ENCODE measurements around the gene VPS36. TPM values are rescaled to one million over a fixed set of nuclear protein-coding genes. Genes with fewer than 3 reads are reported as not detected.
"Not testable (repeated sequence)": the region's sequence is repeated elsewhere in the genome, so short reads cannot be mapped to it uniquely, and the experiment has no call there.

The VPS36 gene
- total RNA-seq, 1 donor from 2014 or later: 25.0 TPM

- intact Hi-C loops (cut with DNase I): no loop called here
- no peak for DNase-seq
- no peak for ATAC-seq (ENCODE audit: poor library complexity)
These were observed 963 bp downstream of the VPS36 start for GRCh38 chr13:52449331-52450011.

- intact Hi-C loops (cut with DNase I): no loop called here
- ATAC-seq (ENCODE audit: poor library complexity) (no peak), DNase-seq (no peak)
These were observed 2.5 kb downstream of the VPS36 start for GRCh38 chr13:52447815-52448552.

GRCh38 chr13:52447354-52447753 is 3.1 kb downstream of the VPS36 start:
- intact Hi-C loops (cut with DNase I): no loop called here
- no peak for ATAC-seq (ENCODE audit: poor library complexity)
- DNase-seq: no peak

- DNase-seq: no peak
- ATAC-seq (ENCODE audit: poor library complexity): no peak
- intact Hi-C loops (cut with DNase I): no loop called here
These were observed 4.2 kb downstream of the VPS36 start for GRCh38 chr13:52446265-52446664.

GRCh38 chr13:52432456-52432855 is 18.0 kb downstream of the VPS36 start:
- DNase-seq: no peak
- peak; percentile 64 for ATAC-seq (ENCODE audit: poor library complexity)
- intact Hi-C loops (cut with DNase I): no loop called here

- no peak for DNase-seq
- ATAC-seq (ENCODE audit: poor library complexity): no peak
- intact Hi-C loops (cut with DNase I): no loop called here
These were observed 22.1 kb downstream of the VPS36 start for GRCh38 chr13:52428295-52428694.

GRCh38 chr13:52421216-52421615 is 29.2 kb downstream of the VPS36 start:
- DNase-seq: no peak
- no peak for ATAC-seq (ENCODE audit: poor library complexity)
- intact Hi-C loops (cut with DNase I): no loop called here

- intact Hi-C loops (cut with DNase I): no loop called here
- DNase-seq: no peak
- no peak for ATAC-seq (ENCODE audit: poor library complexity)
These were observed 31.4 kb downstream of the VPS36 start for GRCh38 chr13:52419080-52419479.

- no peak for DNase-seq
- no peak for ATAC-seq (ENCODE audit: poor library complexity)
These were observed 35.5 kb downstream of the VPS36 start for GRCh38 chr13:52414963-52415362.

GRCh38 chr13:52414051-52414450 is 36.4 kb downstream of the VPS36 start:
- ATAC-seq (ENCODE audit: poor library complexity) (no peak), DNase-seq (no peak)
- intact Hi-C loops (cut with DNase I): no loop called here

More at GRCh38 chr13:52414963-52415362, 35.5 kb downstream of the VPS36 start:
- intact Hi-C loops (cut with DNase I): no loop called here

- no peak for ATAC-seq (ENCODE audit: poor library complexity)
- intact Hi-C loops (cut with DNase I): no loop called here
These were observed 38.3 kb downstream of the VPS36 start for GRCh38 chr13:52412128-52412527.

GRCh38 chr13:52411629-52412028 is 38.8 kb downstream of the VPS36 start:
- intact Hi-C loops (cut with DNase I): no loop called here
- no peak for DNase-seq
- no peak for ATAC-seq (ENCODE audit: poor library complexity)

More at GRCh38 chr13:52412128-52412527, 38.3 kb downstream of the VPS36 start:
- DNase-seq: no peak

- ATAC-seq (ENCODE audit: poor library complexity); DNase-seq; intact Hi-C loops (cut with DNase I): not testable (repeated sequence)
These were observed 42.3 kb downstream of the VPS36 start for GRCh38 chr13:52408071-52408658.

- intact Hi-C loops (cut with DNase I); ATAC-seq (ENCODE audit: poor library complexity); DNase-seq: not testable (repeated sequence)
These were observed 43.0 kb downstream of the VPS36 start for GRCh38 chr13:52407436-52407835.

GRCh38 chr13:52406629-52407028 is 43.8 kb downstream of the VPS36 start:
- intact Hi-C loops (cut with DNase I): no loop called here
- ATAC-seq (ENCODE audit: poor library complexity): peak; percentile 14
- no peak for DNase-seq

- peak; percentile 93 for ATAC-seq (ENCODE audit: poor library complexity)
- DNase-seq: peak; percentile 89
- intact Hi-C loops (cut with DNase I): no loop called here
These were observed 44.5 kb downstream of the VPS36 start, which contains the start of gene THSD1 for GRCh38 chr13:52405767-52406494. Gene THSD1 (minus strand): TSS chr13:52406172. CDS start chr13:52402600, 3,572 bp downstream.

GRCh38 chr13:52405369-52405766 is 45.1 kb downstream of the VPS36 start:
- intact Hi-C loops (cut with DNase I): no loop called here
- ATAC-seq (ENCODE audit: poor library complexity): peak; percentile 47
- DNase-seq: no peak

GRCh38 chr13:52399708-52400107 is 50.7 kb downstream of the VPS36 start:
- DNase-seq (no peak), ATAC-seq (ENCODE audit: poor library complexity) (no peak)
- intact Hi-C loops (cut with DNase I): no loop called here

GRCh38 chr13:52399046-52399445 is 51.4 kb downstream of the VPS36 start:
- no peak for DNase-seq
- ATAC-seq (ENCODE audit: poor library complexity): no peak
- intact Hi-C loops (cut with DNase I): no loop called here
